ENCODE measurements around the gene SAP30BP. TPM values are rescaled to one million over a fixed set of nuclear protein-coding genes. Genes with fewer than 3 reads are reported as not detected.
A peak's percentile ranks its signal among the peaks of the same experiment; 100 is the strongest.

The SAP30BP gene
- total RNA-seq, 1 experiment from 2014 or later: 89.7 TPM

DNA sequence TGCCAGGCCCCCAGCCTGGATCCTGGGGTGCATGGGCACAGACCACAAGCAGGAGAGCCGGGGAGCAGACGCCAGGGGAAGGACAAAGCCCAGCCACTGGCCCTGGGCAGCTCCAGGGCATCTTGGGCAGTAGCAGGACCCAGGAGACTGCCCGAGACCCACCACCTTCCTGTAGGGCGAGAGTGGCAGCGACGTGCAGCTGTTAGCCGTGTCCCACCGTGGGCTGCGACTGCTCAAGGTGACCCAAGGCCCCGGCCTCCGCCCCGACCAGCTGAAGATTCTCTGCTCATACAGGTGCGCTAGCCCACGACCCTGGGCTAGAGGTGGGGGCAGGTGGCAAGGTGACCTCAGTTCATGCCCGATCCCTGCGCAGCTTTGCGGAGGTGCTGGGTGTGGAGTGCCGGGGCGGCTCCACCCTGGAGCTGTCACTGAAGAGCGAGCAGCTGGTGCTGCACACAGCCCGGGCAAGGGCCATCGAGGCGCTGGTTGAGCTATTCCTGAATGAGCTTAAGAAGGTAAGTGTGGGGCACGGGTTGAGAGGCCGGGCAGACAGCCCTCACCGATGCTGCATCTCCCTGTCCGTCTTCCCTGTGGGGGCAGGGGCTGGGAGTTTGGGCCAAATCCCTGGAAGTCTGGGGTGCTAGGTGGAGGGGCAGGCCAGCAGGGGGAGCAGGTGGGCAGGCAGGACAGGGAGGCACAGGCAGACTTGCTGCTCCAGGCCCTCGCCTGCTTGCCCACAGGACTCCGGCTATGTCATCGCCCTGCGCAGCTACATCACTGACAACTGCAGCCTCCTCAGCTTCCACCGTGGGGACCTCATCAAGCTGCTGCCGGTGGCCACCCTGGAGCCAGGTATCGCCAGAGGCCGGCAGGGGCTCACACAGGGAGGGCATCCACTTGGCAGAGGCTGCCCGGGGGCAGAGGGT, 47.4 kb upstream of the SAP30BP start:
- H3K56ac ChIP-seq (ENCODE audit: insufficient read length, low read depth, low read length): no peak overlapping the region
- no peak overlapping the region for H2AFZ ChIP-seq (ENCODE audit: low read length)
- no peak overlapping the region for H2BK5ac ChIP-seq (ENCODE audit: insufficient read length, low read length)
- H3K18ac ChIP-seq (ENCODE audit: insufficient read length, low read depth, low read length): no peak overlapping the region
- peaks cover 0 to 5% of the 10 kb centered on the region in 2 experiments; a peak in 1 of 4 replicates for H3K4me1 Mint-ChIP-seq
- WGBS (ENCODE audit: extremely low coverage, insufficient read length, low lambda C conversion rate): no CpG with 5 or more reads among the region's 36 CpGs
- H3K27ac Mint-ChIP-seq: no peak overlapping the region
- no peaks in the 10 kb centered on the region for H3K36me3 Mint-ChIP-seq (ENCODE audit: insufficient read depth in 1 of 3, low read depth in 3 of 3)
- no peaks in the 10 kb centered on the region for H3K9me3 ChIP-seq (ENCODE audit: control insufficient read depth, low read depth, low read length)
- DNase-seq: peak; percentile 96
- H3K23me2 ChIP-seq (ENCODE audit: insufficient read length, low read depth, low read length, poor library complexity, severe bottlenecking): no peaks in the 10 kb centered on the region
- no peak overlapping the region for H4K91ac ChIP-seq (ENCODE audit: insufficient read length, low read depth, low read length)
- TF ChIP-seq, protein P1, sequence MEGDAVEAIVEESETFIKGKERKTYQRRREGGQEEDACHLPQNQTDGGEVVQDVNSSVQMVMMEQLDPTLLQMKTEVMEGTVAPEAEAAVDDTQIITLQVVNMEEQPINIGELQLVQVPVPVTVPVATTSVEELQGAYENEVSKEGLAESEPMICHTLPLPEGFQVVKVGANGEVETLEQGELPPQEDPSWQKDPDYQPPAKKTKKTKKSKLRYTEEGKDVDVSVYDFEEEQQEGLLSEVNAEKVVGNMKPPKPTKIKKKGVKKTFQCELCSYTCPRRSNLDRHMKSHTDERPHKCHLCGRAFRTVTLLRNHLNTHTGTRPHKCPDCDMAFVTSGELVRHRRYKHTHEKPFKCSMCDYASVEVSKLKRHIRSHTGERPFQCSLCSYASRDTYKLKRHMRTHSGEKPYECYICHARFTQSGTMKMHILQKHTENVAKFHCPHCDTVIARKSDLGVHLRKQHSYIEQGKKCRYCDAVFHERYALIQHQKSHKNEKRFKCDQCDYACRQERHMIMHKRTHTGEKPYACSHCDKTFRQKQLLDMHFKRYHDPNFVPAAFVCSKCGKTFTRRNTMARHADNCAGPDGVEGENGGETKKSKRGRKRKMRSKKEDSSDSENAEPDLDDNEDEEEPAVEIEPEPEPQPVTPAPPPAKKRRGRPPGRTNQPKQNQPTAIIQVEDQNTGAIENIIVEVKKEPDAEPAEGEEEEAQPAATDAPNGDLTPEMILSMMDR (conservative IDR thresholded peaks at IDR 0.05): peak; percentile 83
- no peak overlapping the region for H3K23ac ChIP-seq (ENCODE audit: insufficient read length, low read depth, low read length)
- H3K4me3 Mint-ChIP-seq: no peak overlapping the region; a peak in 1 of 5 replicates
- H3K27ac ChIP-seq (ENCODE audit: insufficient read length, low read depth, low read length): no peak overlapping the region
- peaks cover 8% of the 10 kb centered on the region for H3K27me3 Mint-ChIP-seq (ENCODE audit: low read depth)
- H2BK15ac ChIP-seq (ENCODE audit: low read depth, low read length): no peak overlapping the region
- no peaks in the 10 kb centered on the region; the same call in 1 of the 2 replicates for H3K27me3 ChIP-seq (ENCODE audit: insufficient read depth, low read length)
- no peak overlapping the region for H2BK20ac ChIP-seq (ENCODE audit: low read depth, low read length, poor library complexity, severe bottlenecking)
- H4K8ac ChIP-seq (replicated peaks; ENCODE audit: insufficient read length, low read depth, low read length): no peak overlapping the region
- H2AK5ac ChIP-seq (ENCODE audit: insufficient read length, low read length): no peak overlapping the region
- no peaks in the 10 kb centered on the region for H3K9me3 Mint-ChIP-seq
- H3K4ac ChIP-seq (ENCODE audit: low read depth, low read length): no peak overlapping the region
- no peaks in the 10 kb centered on the region for H3K4me1 ChIP-seq (ENCODE audit: insufficient read depth, low read length)
- no peaks in the 10 kb centered on the region for H4K20me1 ChIP-seq (ENCODE audit: control insufficient read depth, insufficient read depth, insufficient read length)
- no peak overlapping the region for H2BK120ac ChIP-seq (ENCODE audit: low read depth, low read length, poor library complexity, severe bottlenecking)
- H3T11ph ChIP-seq (ENCODE audit: low read length): no peak overlapping the region
- H3K79me1 ChIP-seq (ENCODE audit: insufficient read depth, low read depth, low read length, poor library complexity, severe bottlenecking): no peaks in the 10 kb centered on the region
- no peaks in the 10 kb centered on the region for H3K79me2 ChIP-seq (ENCODE audit: insufficient read depth, low read length)
- H2BK12ac ChIP-seq (ENCODE audit: insufficient read length, low read depth, low read length): no peak overlapping the region
- no peak overlapping the region for H4K5ac ChIP-seq (ENCODE audit: insufficient read length, low read depth, low read length)
- H3K4me2 ChIP-seq (ENCODE audit: insufficient read depth, insufficient read length, low read length): no peak overlapping the region
- no peak overlapping the region for H3K14ac ChIP-seq (ENCODE audit: insufficient read depth, low read length)
- H3K9ac ChIP-seq (ENCODE audit: extremely low read depth, insufficient read length, low read length): no peak overlapping the region

Measured in H9 (cell line).